ENCODE results near the gene GNA12.
A peak's percentile ranks its signal among the peaks of the same experiment; 100 is the strongest.

The GNA12 gene

GRCh38 chr7:2800931-2801688 lies 43.0 kb downstream of the GNA12 start:
- no peak for DNase-seq

GRCh38 chr7:2800220-2800930 lies 43.7 kb downstream of the GNA12 start:
- no peak for DNase-seq

- DNase-seq: no peak
Observed at GRCh38 chr7:2799253-2799652, 44.9 kb downstream of the GNA12 start.

GRCh38 chr7:2798669-2799068 lies 45.4 kb downstream of the GNA12 start:
- no peak for DNase-seq

GRCh38 chr7:2796358-2797352 lies 47.5 kb downstream of the GNA12 start:
- DNase-seq: no peak

- no peak for DNase-seq
Observed at GRCh38 chr7:2795906-2796305, 48.2 kb downstream of the GNA12 start.

- no peak for DNase-seq
Observed at GRCh38 chr7:2794836-2795636, 49.1 kb downstream of the GNA12 start.

- DNase-seq: no peak
Observed at GRCh38 chr7:2792856-2793487, 51.1 kb downstream of the GNA12 start.

- DNase-seq: peak; percentile 5
Observed at GRCh38 chr7:2792235-2792634, 51.9 kb downstream of the GNA12 start.

GRCh38 chr7:2791390-2791789 lies 52.7 kb downstream of the GNA12 start:
- DNase-seq: peak; percentile 21

GRCh38 chr7:2787251-2787951 lies 56.7 kb downstream of the GNA12 start:
- peak; percentile 30 for DNase-seq

- no peak for DNase-seq
Observed at GRCh38 chr7:2786607-2787116, 57.4 kb downstream of the GNA12 start.

- DNase-seq: no peak
Observed at GRCh38 chr7:2785071-2785500, 59.0 kb downstream of the GNA12 start.

GRCh38 chr7:2782565-2782964 lies 61.5 kb downstream of the GNA12 start:
- DNase-seq: no peak

- no peak for DNase-seq
Observed at GRCh38 chr7:2782121-2782520, 62.0 kb downstream of the GNA12 start.

- DNase-seq: no peak
Observed at GRCh38 chr7:2781636-2782035, 62.5 kb downstream of the GNA12 start.

- no peak for DNase-seq
Observed at GRCh38 chr7:2779051-2779450, 65.1 kb downstream of the GNA12 start.

- no peak for DNase-seq
Observed at GRCh38 chr7:2777898-2778535, 66.1 kb downstream of the GNA12 start.

GRCh38 chr7:2776401-2776800 lies 67.7 kb downstream of the GNA12 start:
- no peak for DNase-seq

GRCh38 chr7:2775785-2776184 lies 68.3 kb downstream of the GNA12 start:
- no peak for DNase-seq
